Measurements from ENCODE around the gene PDE2A.
"Not testable (repeated sequence)": the region's sequence is repeated elsewhere in the genome, so short reads cannot be mapped to it uniquely, and the experiment has no call there.

PDE2A gene

GRCh38 chr11:72575533-72576242 is 98.5 kb downstream of the PDE2A start:
- DNase-seq (ENCODE audit: low spot score): no peak

- no peak for DNase-seq (ENCODE audit: low spot score)
Observed at GRCh38 chr11:72574548-72575460, 99.4 kb downstream of the PDE2A start.

GRCh38 chr11:72573855-72574445 is 100.3 kb downstream of the PDE2A start:
- DNase-seq (ENCODE audit: low spot score): no peak

GRCh38 chr11:72573072-72573854 is 101.0 kb downstream of the PDE2A start:
- DNase-seq (ENCODE audit: low spot score): peak; percentile 32

GRCh38 chr11:72572540-72572939 is 101.7 kb downstream of the PDE2A start:
- DNase-seq (ENCODE audit: low spot score): not testable (repeated sequence)

- no peak for DNase-seq (ENCODE audit: low spot score)
Observed at GRCh38 chr11:72570893-72571661, 103.1 kb downstream of the PDE2A start.

GRCh38 chr11:72569966-72570892 is 104.0 kb downstream of the PDE2A start:
- DNase-seq (ENCODE audit: low spot score): peak; percentile 12

GRCh38 chr11:72568861-72569260 is 105.4 kb downstream of the PDE2A start:
- DNase-seq (ENCODE audit: low spot score): no peak

GRCh38 chr11:72562431-72562830 is 111.8 kb downstream of the PDE2A start:
- no peak for DNase-seq (ENCODE audit: low spot score)

GRCh38 chr11:72561856-72562255 is 112.4 kb downstream of the PDE2A start:
- no peak for DNase-seq (ENCODE audit: low spot score)

- not testable (repeated sequence) for DNase-seq (ENCODE audit: low spot score)
Observed at GRCh38 chr11:72560864-72561263, 113.4 kb downstream of the PDE2A start.

- DNase-seq (ENCODE audit: low spot score): no peak
Observed at GRCh38 chr11:72556433-72556832, 117.8 kb downstream of the PDE2A start.

GRCh38 chr11:72555014-72555522 is 119.2 kb downstream of the PDE2A start:
- not testable (repeated sequence) for DNase-seq (ENCODE audit: low spot score)

GRCh38 chr11:72553706-72554105 is 120.5 kb downstream of the PDE2A start:
- peak; percentile 15 for DNase-seq (ENCODE audit: low spot score)

GRCh38 chr11:72552399-72552910 is 121.8 kb downstream of the PDE2A start:
- no peak for DNase-seq (ENCODE audit: low spot score)

GRCh38 chr11:72551571-72551970 is 122.7 kb downstream of the PDE2A start:
- DNase-seq (ENCODE audit: low spot score): no peak

- DNase-seq (ENCODE audit: low spot score): no peak
Observed at GRCh38 chr11:72548463-72548862, 125.8 kb downstream of the PDE2A start.

- DNase-seq (ENCODE audit: low spot score): no peak
Observed at GRCh38 chr11:72546866-72547265, 127.4 kb downstream of the PDE2A start.

- DNase-seq (ENCODE audit: low spot score): no peak
Observed at GRCh38 chr11:72544589-72544988, 129.6 kb downstream of the PDE2A start.
